Liver (tissue), 9 donors: ENCODE measurements around the gene ECI1. TPM values are rescaled to one million over a fixed set of nuclear protein-coding genes. Genes with fewer than 3 reads are reported as not detected.

ENCODE experiments used
- DNase-seq: peaks from one replicate; pipeline ENCODE4 v3.0.0-alpha.2; 2017; ENCODE audit warnings: low spot score
- H3K27ac ChIP-seq, 2 donors: one replicate each; pipeline ENCODE4 v1.7.0; 2013; ENCODE audit warnings: inconsistent platforms in 2 of 2, low read length in 2 of 2, control low read depth in 1 of 2, low read depth in 1 of 2, mild to moderate bottlenecking in 1 of 2
- H3K27me3 ChIP-seq, 4 donors: one replicate each; pipeline versions ENCODE4 v1.6.1 to v1.7.0; 2013; ENCODE audit warnings: low read length in 3 of 4, inconsistent platforms in 1 of 4, mild to moderate bottlenecking in 1 of 4, moderate library complexity in 1 of 4; ENCODE audit not compliant: control insufficient read depth in 4 of 4, insufficient read depth in 4 of 4
- H3K36me3 ChIP-seq, 4 donors: one replicate each; pipeline versions ENCODE4 v1.6.1 to v1.7.0; 2013; ENCODE audit warnings: low read length in 3 of 4, mild to moderate bottlenecking in 3 of 4, low read depth in 1 of 4, moderate library complexity in 1 of 4; ENCODE audit not compliant: control insufficient read depth in 4 of 4, insufficient read depth in 3 of 4
- H3K4me1 ChIP-seq, 4 donors: one replicate each; pipeline versions ENCODE4 v1.6.1 to v1.7.0; 2013; ENCODE audit warnings: low read length in 3 of 4, mild to moderate bottlenecking in 3 of 4, moderate library complexity in 1 of 4; ENCODE audit not compliant: control insufficient read depth in 4 of 4, insufficient read depth in 4 of 4
- H3K4me3 ChIP-seq, 3 donors: one replicate each; pipeline versions ENCODE4 v1.6.1 to v1.7.0; 2013; ENCODE audit warnings: low read length in 3 of 3, control low read depth in 1 of 3, low read depth in 1 of 3, mild to moderate bottlenecking in 1 of 3
- H3K9ac ChIP-seq, 2 donors: one replicate each; pipeline ENCODE4 v1.7.0; 2013; ENCODE audit warnings: low read length in 2 of 2, mild to moderate bottlenecking in 2 of 2, moderate library complexity in 2 of 2, control low read depth in 1 of 2, low read depth in 1 of 2
- H3K9me3 ChIP-seq, 4 donors: one replicate each; pipeline versions ENCODE4 v1.6.1 to v1.7.0; 2013; ENCODE audit warnings: low read length in 3 of 4; ENCODE audit not compliant: control insufficient read depth in 4 of 4
- ATF3 ChIP-seq: IDR thresholded peaks from 2 replicates; pipeline ENCODE4 v1.6.1; 2016; ENCODE audit warnings: antibody characterized with exemption
- EGR1 ChIP-seq, 2 donors: IDR thresholded peaks; 2 replicates each; pipeline ENCODE4 v1.6.1; 2016 to 2018; ENCODE audit warnings: antibody characterized with exemption in 2 of 2, low read depth in 2 of 2
- FOXA1 ChIP-seq: IDR thresholded peaks from 2 replicates; pipeline ENCODE4 v1.6.1; 2016; ENCODE audit warnings: antibody characterized with exemption
- FOXA2 ChIP-seq: IDR thresholded peaks from 2 replicates; pipeline ENCODE4 v1.6.1; 2016; ENCODE audit warnings: antibody characterized with exemption
- GABPA ChIP-seq, 2 donors: IDR thresholded peaks in 1 of 2; conservative IDR thresholded peaks in 1 of 2; 2 replicates each; pipeline ENCODE4 v1.6.1; 2016; ENCODE audit warnings: antibody characterized with exemption in 2 of 2, mild to moderate bottlenecking in 1 of 2, moderate library complexity in 1 of 2
- HNF4A ChIP-seq, 2 donors: conservative IDR thresholded peaks; 2 replicates each; pipeline ENCODE4 v1.6.1; 2016; ENCODE audit warnings: antibody characterized with exemption in 2 of 2, mild to moderate bottlenecking in 2 of 2
- HNF4G ChIP-seq: IDR thresholded peaks from 2 replicates; pipeline ENCODE4 v1.6.1; 2016; ENCODE audit warnings: antibody characterized with exemption
- JUND ChIP-seq, 2 donors: IDR thresholded peaks; 2 replicates each; pipeline ENCODE4 v1.6.1; 2016; ENCODE audit warnings: antibody characterized with exemption in 2 of 2
- MAX ChIP-seq: IDR thresholded peaks from 2 replicates; pipeline ENCODE4 v1.6.1; 2016; ENCODE audit warnings: antibody characterized with exemption
- NR2F2 ChIP-seq: IDR thresholded peaks from 2 replicates; pipeline ENCODE4 v1.6.1; 2016; ENCODE audit warnings: antibody characterized with exemption
- RAD21 ChIP-seq, 2 donors: IDR thresholded peaks; 2 replicates each; pipeline ENCODE4 v1.6.1; 2016; ENCODE audit warnings: antibody characterized with exemption in 2 of 2, mild to moderate bottlenecking in 2 of 2
- REST ChIP-seq: IDR thresholded peaks from 2 replicates; pipeline ENCODE4 v1.6.1; 2016; ENCODE audit warnings: antibody characterized with exemption, mild to moderate bottlenecking
- RXRA ChIP-seq, 2 donors: IDR thresholded peaks; 2 replicates each; pipeline ENCODE4 v1.6.1; 2017 to 2018; ENCODE audit warnings: antibody characterized with exemption in 2 of 2, mild to moderate bottlenecking in 1 of 2
- SP1 ChIP-seq: IDR thresholded peaks from 2 replicates; pipeline ENCODE4 v1.6.1; 2018; ENCODE audit warnings: antibody characterized with exemption, mild to moderate bottlenecking
- YY1 ChIP-seq: IDR thresholded peaks from 2 replicates; pipeline ENCODE4 v1.6.1; 2016; ENCODE audit warnings: antibody characterized with exemption, mild to moderate bottlenecking
- ZBTB33 ChIP-seq: IDR thresholded peaks from 2 replicates; pipeline ENCODE4 v1.6.1; 2016; ENCODE audit warnings: antibody characterized with exemption
- WGBS: extraction: QIAGEN DNeasy Blood & Tissue Kit; methylation state at CpG from one replicate; pipeline ENCODE4 v1.1.7; 2013; 5-methylcytosine and 5-hydroxymethylcytosine counted together
- polyA plus RNA-seq, 2 donors: library from polyadenylated mRNA; stranded (reverse) in 1 of 2; unstranded in 1 of 2; fragments of 200-250 nt in 1 of 2; fragments of >200 nt in 1 of 2; fragmentation: Nextera tagmentation in 1 of 2; extraction: Ambion mirVana in 1 of 2; gene quantifications; one replicate each; pipeline versions ENCODE4 v1.2.1 to v1.2.3, GENCODE V29; 2013 to 2015
- total RNA-seq, 2 donors: library from RNA; depleted of rRNA; stranded (reverse); fragments of >200 nt; gene quantifications; one replicate each; pipeline ENCODE4 v1.2.3, GENCODE V29; 2014
- TF ChIP-seq, protein P1 (sequence below): fragments of 150-350 bp; IDR thresholded peaks from 2 replicates; pipeline ENCODE4 v1.5.1; 2017; ENCODE audit warnings: improper control_type of control experiment, low read depth, low read length; ENCODE audit not compliant: missing input control
- donor health status: healthy.
- donor health status: healthy.
- donor health status: healthy.
- donor health status: healthy.
- donor health status: healthy.

ECI1 gene
- total and polyA plus RNA-seq, 4 donors: 36.8 to 107 (median 79.5) TPM

- TF ChIP-seq ZBTB33: no peak
- TF ChIP-seq FOXA1: no peak
- TF ChIP-seq HNF4A (conservative IDR thresholded peaks at IDR 0.05): no peak
- no peak for TF ChIP-seq MAX
These were observed 6.2 kb downstream of the ECI1 start (continued) for GRCh38 chr16:2244926-2245795.

DNA sequence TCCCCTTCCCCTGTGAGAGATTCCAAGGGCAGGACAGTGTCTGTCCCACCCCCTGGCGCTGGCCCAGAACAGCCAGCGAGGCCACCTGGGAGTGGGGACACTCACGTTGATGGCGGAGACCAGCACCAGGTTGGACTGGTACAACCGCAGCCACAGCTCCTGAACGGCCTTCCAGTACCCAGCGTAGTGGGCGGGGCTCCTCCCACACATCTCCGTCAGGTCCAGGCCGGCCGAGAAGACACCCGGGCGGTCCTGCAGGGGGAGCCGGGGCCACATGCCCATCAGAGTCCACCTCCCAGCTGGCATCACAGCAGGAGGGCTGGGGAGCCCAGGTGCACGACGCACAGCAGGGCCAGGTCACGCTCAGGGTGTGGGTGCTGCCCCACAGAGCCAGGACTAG, 7.1 kb downstream of the ECI1 start:
- Histone ChIP-seq H3K9ac (no peak overlapping the region), H3K4me1 (peaks cover 0 to 7% (median 6%) of the 10 kb centered on the region in 4 donors), H3K27me3 (no peaks in the 10 kb centered on the region), H3K36me3 (peaks cover 13 to 52% (median 32%) of the 10 kb centered on the region in 4 donors), H3K4me3 (no peak overlapping the region), H3K9me3 (no peaks in the 10 kb centered on the region), H3K27ac (no peak overlapping the region)
- whole genome bisulfite sequencing: 88% methylated on average over 17 of the region's 17 CpGs
- TF ChIP-seq HNF4A (conservative IDR thresholded peaks at IDR 0.05) (no peak), HNF4G (no peak)
- TF ChIP-seq, protein P1, sequence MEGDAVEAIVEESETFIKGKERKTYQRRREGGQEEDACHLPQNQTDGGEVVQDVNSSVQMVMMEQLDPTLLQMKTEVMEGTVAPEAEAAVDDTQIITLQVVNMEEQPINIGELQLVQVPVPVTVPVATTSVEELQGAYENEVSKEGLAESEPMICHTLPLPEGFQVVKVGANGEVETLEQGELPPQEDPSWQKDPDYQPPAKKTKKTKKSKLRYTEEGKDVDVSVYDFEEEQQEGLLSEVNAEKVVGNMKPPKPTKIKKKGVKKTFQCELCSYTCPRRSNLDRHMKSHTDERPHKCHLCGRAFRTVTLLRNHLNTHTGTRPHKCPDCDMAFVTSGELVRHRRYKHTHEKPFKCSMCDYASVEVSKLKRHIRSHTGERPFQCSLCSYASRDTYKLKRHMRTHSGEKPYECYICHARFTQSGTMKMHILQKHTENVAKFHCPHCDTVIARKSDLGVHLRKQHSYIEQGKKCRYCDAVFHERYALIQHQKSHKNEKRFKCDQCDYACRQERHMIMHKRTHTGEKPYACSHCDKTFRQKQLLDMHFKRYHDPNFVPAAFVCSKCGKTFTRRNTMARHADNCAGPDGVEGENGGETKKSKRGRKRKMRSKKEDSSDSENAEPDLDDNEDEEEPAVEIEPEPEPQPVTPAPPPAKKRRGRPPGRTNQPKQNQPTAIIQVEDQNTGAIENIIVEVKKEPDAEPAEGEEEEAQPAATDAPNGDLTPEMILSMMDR: no peak
- no peak for DNase-seq

- no peak overlapping the region for H3K9ac ChIP-seq
- peaks cover 0 to 4% (median 3%) of the 10 kb centered on the region in 4 donors for H3K4me1 ChIP-seq
- DNase-seq: no peak
- 96% methylated on average over 11 of the region's 11 CpGs for WGBS
- no peaks in the 10 kb centered on the region for H3K9me3 ChIP-seq
- no peak overlapping the region for H3K27ac ChIP-seq
- H3K27me3 ChIP-seq: no peaks in the 10 kb centered on the region
- no peak overlapping the region for H3K4me3 ChIP-seq
- peaks cover 13 to 52% (median 32%) of the 10 kb centered on the region in 4 donors for H3K36me3 ChIP-seq
- no peak for TF ChIP-seq EGR1 (IDR thresholded peaks at IDR 0.05; ENCODE audit: low read depth in 2 of 2)
- TF ChIP-seq MAX: no peak
- TF ChIP-seq FOXA2: no peak
- no peak for TF ChIP-seq HNF4G
- TF ChIP-seq, protein P1: no peak
- no peak for TF ChIP-seq ATF3
- TF ChIP-seq GABPA (IDR thresholded peaks at IDR 0.05 in 1 of 2, conservative IDR thresholded peaks at IDR 0.05 in 1 of 2): no peak
- TF ChIP-seq RXRA (IDR thresholded peaks at IDR 0.05): no peak
- no peak for TF ChIP-seq YY1
- TF ChIP-seq SP1: no peak
- TF ChIP-seq FOXA1: no peak
- no peak for TF ChIP-seq RAD21 (IDR thresholded peaks at IDR 0.05)
- no peak for TF ChIP-seq JUND (IDR thresholded peaks at IDR 0.05)
- TF ChIP-seq REST: no peak
- TF ChIP-seq HNF4A (conservative IDR thresholded peaks at IDR 0.05): no peak
- no peak for TF ChIP-seq NR2F2
These were observed 7.6 kb downstream of the ECI1 start for GRCh38 chr16:2243781-2244180.
